NCI-H2029 treated with DMSO at 0.1 percent for 48 hours (cell line): ENCODE results near the gene ATP2B3.

Experiments used
- DNase-seq: peaks from one replicate; lab custom pipeline; 2025; lab: John Stamatoyannopoulos, UW

The ATP2B3 gene

GRCh38 chrX:153488231-153488914 is 29.1 kb upstream of the ATP2B3 start:
- no peak for DNase-seq

- no peak for DNase-seq
Observed at GRCh38 chrX:153490217-153490930, 27.1 kb upstream of the ATP2B3 start.

GRCh38 chrX:153491351-153491914 is 26.0 kb upstream of the ATP2B3 start:
- DNase-seq = no peak

GRCh38 chrX:153491918-153492317 is 25.5 kb upstream of the ATP2B3 start:
- DNase-seq = no peak

GRCh38 chrX:153492543-153492942 is 24.9 kb upstream of the ATP2B3 start:
- no peak for DNase-seq

GRCh38 chrX:153493085-153493484 is 24.4 kb upstream of the ATP2B3 start:
- DNase-seq = no peak

- no peak for DNase-seq
Observed at GRCh38 chrX:153494061-153494460, 23.4 kb upstream of the ATP2B3 start.

GRCh38 chrX:153494541-153495361 is 22.7 kb upstream of the ATP2B3 start, which contains the start of gene BGN:
TSS of gene BGN (plus strand) at chrX:153494980. CDS start at chrX:153504632, 9,652 bp downstream.
- no peak for DNase-seq

- no peak for DNase-seq
Observed at GRCh38 chrX:153495362-153495751, 22.1 kb upstream of the ATP2B3 start.

GRCh38 chrX:153495903-153496589 is 21.4 kb upstream of the ATP2B3 start:
- no peak for DNase-seq

- DNase-seq = no peak
Observed at GRCh38 chrX:153496590-153496959, 20.9 kb upstream of the ATP2B3 start.

- DNase-seq = no peak
Observed at GRCh38 chrX:153498453-153498852, 19.0 kb upstream of the ATP2B3 start.

GRCh38 chrX:153499341-153499740 is 18.1 kb upstream of the ATP2B3 start:
- no peak for DNase-seq

- DNase-seq = no peak
Observed at GRCh38 chrX:153499876-153500275, 17.6 kb upstream of the ATP2B3 start.

- no peak for DNase-seq
Observed at GRCh38 chrX:153500676-153501280, 16.7 kb upstream of the ATP2B3 start.

- no peak for DNase-seq
Observed at GRCh38 chrX:153501530-153501929, 15.9 kb upstream of the ATP2B3 start.

- DNase-seq = no peak
Observed at GRCh38 chrX:153502131-153502530, 15.3 kb upstream of the ATP2B3 start.

- no peak for DNase-seq
Observed at GRCh38 chrX:153502796-153503195, 14.6 kb upstream of the ATP2B3 start.

GRCh38 chrX:153504445-153505016 is 12.9 kb upstream of the ATP2B3 start:
- DNase-seq = no peak

- DNase-seq = no peak
Observed at GRCh38 chrX:153505361-153505760, 12.1 kb upstream of the ATP2B3 start.
